Spleen (tissue), 11 donors: Measurements from ENCODE around the gene TEK. TPM values are rescaled to one million over a fixed set of nuclear protein-coding genes. Genes with fewer than 3 reads are reported as not detected.

Experiments used
- DNase-seq: peaks from one replicate; pipeline ENCODE4 v3.0.0-alpha.2; 2020
- H3K27ac ChIP-seq, 8 donors: fragments of 200-600 bp; sonication (generic) in 7 of 8; 1 replicate in 4 of 8; 2 replicates in 4 of 8; pipeline versions ENCODE4 v1.5.0 to v1.8.0; 2016 to 2021; ENCODE audit warnings: inconsistent platforms in 4 of 8, mild to moderate bottlenecking in 4 of 8, moderate library complexity in 1 of 8
- H3K27me3 ChIP-seq, 7 donors: fragments of 200-600 bp; sonication (generic) in 6 of 7; replicated peaks in 1 of 7; 1 replicate in 4 of 7; 2 replicates in 3 of 7; pipeline versions ENCODE4 v1.5.0 to v1.8.0; 2016 to 2021; ENCODE audit warnings: inconsistent platforms in 3 of 7, mild to moderate bottlenecking in 1 of 7
- H3K36me3 ChIP-seq, 6 donors: fragments of 200-600 bp; sonication (generic) in 5 of 6; 1 replicate in 4 of 6; 2 replicates in 2 of 6; pipeline versions ENCODE4 v1.5.0 to v1.8.0; 2016 to 2021; ENCODE audit warnings: inconsistent platforms in 2 of 6
- H3K4me1 ChIP-seq, 6 donors: fragments of 200-600 bp; sonication (generic) in 5 of 6; 1 replicate in 3 of 6; 2 replicates in 3 of 6; pipeline versions ENCODE4 v1.5.0 to v1.8.0; 2016 to 2021; ENCODE audit warnings: inconsistent platforms in 3 of 6
- H3K4me3 ChIP-seq, 8 donors: fragments of 200-600 bp; sonication (generic) in 7 of 8; 1 replicate in 4 of 8; 2 replicates in 4 of 8; pipeline versions ENCODE4 v1.5.0 to v1.8.0; 2016 to 2021; ENCODE audit warnings: inconsistent platforms in 4 of 8, mild to moderate bottlenecking in 4 of 8, moderate library complexity in 2 of 8
- H3K9me3 ChIP-seq, 8 donors: fragments of 200-600 bp; sonication (generic) in 7 of 8; 1 replicate in 4 of 8; 2 replicates in 4 of 8; pipeline versions ENCODE4 v1.5.0 to v1.8.0; 2016 to 2021; ENCODE audit warnings: inconsistent platforms in 4 of 8
- POLR2A ChIP-seq, 3 donors: fragments of 450-650 bp; IDR thresholded peaks; one replicate each; pipeline ENCODE4 v1.5.1; 2017; ENCODE audit warnings: antibody characterized with exemption in 3 of 3, mild to moderate bottlenecking in 1 of 3
- POLR2AphosphoS5 ChIP-seq, 3 donors: sonication (generic); formaldehyde crosslinking; IDR thresholded peaks; one replicate each; pipeline ENCODE4 v1.5.1; 2017; ENCODE audit warnings: antibody characterized with exemption in 3 of 3
- WGBS, 5 donors: extraction: QIAGEN DNeasy Blood & Tissue Kit in 3 of 5; methylation state at CpG; one replicate each; pipeline versions ENCODE4 v1.1.5 to v1.1.7; 2013 to 2018; 5-methylcytosine and 5-hydroxymethylcytosine counted together
- intact Hi-C: fragments of 100-400 bp; cut with DNase I; formaldehyde crosslinking; loops from one replicate; pipeline ENCODE4 v1.15.0; 2023; ENCODE audit warnings: low total_unique reads
- polyA plus RNA-seq, 3 donors: library from polyadenylated mRNA; stranded (reverse); fragments of 200-250 nt; gene quantifications; one replicate each; pipeline ENCODE4 v1.2.1, GENCODE V29; 2013
- total RNA-seq, 7 donors: library from RNA; depleted of rRNA in 3 of 7; stranded (reverse); fragments of >200 nt in 3 of 7; fragmentation: NEBNext Ultra II Directional in 4 of 7; extraction: Animal tissue kit (Norgen Biotek cat#: 25700) in 4 of 7; gene quantifications; one replicate each; pipeline versions ENCODE4 v1.1.0 to v1.2.1, GENCODE V29; 2016 to 2021
- TF ChIP-seq, protein P1 (sequence below), 11 experiments: fragments of 200-600 bp in 7 of 11; fragments of 450-650 bp in 4 of 11; sonication (generic) in 4 of 11; IDR thresholded peaks in 8 of 11; conservative IDR thresholded peaks in 3 of 11; 1 replicate in 7 of 11; 2 replicates in 4 of 11; pipeline versions ENCODE4 v1.4.0 to v1.8.0; 2016 to 2021; ENCODE audit warnings: antibody characterized with exemption in 11 of 11, inconsistent platforms in 4 of 11, mild to moderate bottlenecking in 1 of 11
- donor health status: healthy with polysubstance abuse.
- donor health status: DM: no; HTN: no; CAD: no; lungs with moderate emphysema.
- donor health status: DM: no; HTN: no; CAD: no.
- donor health status: Bipolar disorder and iron deficiency.
- donor health status: healthy.
- donor health status: DM: no; HTN: no; CAD: no.
- donor health status: DM: yes; HTN: yes; CAD: no.

TEK gene
- total and polyA plus RNA-seq, 10 donors: 2.6 to 58.7 (median 44.4) TPM

DNA sequence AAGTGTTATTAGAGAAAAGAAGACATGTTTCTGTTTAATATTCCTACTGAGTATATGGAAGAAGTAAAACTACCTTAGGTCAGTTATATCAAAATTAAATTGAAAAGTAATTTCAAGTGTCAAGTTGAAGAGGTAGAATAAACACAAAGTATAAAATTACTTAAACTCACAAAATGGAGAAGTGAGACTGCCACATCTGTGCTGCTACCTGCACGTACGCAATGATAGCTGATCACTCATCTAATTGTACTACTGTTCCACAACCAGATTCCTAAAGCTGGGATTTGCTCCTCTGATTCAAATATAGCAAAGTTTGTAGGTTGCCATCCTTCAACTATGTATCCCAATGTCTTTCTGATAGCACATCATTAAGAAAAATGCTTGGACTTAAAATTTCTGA, 163.1 kb downstream of the TEK start:
- Histone ChIP-seq H3K27me3 (no peaks in the 10 kb centered on the region), H3K9me3 (no peaks in the 10 kb centered on the region), H3K36me3 (no peaks in the 10 kb centered on the region), H3K27ac (no peak overlapping the region), H3K4me1 (peaks cover 0 to 9% (median 7%) of the 10 kb centered on the region in 6 donors), H3K4me3 (no peak overlapping the region)
- DNase-seq: no peak
- TF ChIP-seq POLR2A (IDR thresholded peaks at IDR 0.05) (no peak), POLR2AphosphoS5 (IDR thresholded peaks at IDR 0.05) (no peak)
- TF ChIP-seq, protein P1, sequence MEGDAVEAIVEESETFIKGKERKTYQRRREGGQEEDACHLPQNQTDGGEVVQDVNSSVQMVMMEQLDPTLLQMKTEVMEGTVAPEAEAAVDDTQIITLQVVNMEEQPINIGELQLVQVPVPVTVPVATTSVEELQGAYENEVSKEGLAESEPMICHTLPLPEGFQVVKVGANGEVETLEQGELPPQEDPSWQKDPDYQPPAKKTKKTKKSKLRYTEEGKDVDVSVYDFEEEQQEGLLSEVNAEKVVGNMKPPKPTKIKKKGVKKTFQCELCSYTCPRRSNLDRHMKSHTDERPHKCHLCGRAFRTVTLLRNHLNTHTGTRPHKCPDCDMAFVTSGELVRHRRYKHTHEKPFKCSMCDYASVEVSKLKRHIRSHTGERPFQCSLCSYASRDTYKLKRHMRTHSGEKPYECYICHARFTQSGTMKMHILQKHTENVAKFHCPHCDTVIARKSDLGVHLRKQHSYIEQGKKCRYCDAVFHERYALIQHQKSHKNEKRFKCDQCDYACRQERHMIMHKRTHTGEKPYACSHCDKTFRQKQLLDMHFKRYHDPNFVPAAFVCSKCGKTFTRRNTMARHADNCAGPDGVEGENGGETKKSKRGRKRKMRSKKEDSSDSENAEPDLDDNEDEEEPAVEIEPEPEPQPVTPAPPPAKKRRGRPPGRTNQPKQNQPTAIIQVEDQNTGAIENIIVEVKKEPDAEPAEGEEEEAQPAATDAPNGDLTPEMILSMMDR (IDR thresholded peaks at IDR 0.05 in 8 of 11, conservative IDR thresholded peaks at IDR 0.05 in 3 of 11): no peak
- WGBS, 5 donors: 66 to 88% (median 78%) methylated on average over 2 of the region's 2 CpGs
- intact Hi-C loops: loop anchor here (10.0 kb wide), 1 partner anchor 527 kb away; no protein-coding TSS in a partner anchor

DNA sequence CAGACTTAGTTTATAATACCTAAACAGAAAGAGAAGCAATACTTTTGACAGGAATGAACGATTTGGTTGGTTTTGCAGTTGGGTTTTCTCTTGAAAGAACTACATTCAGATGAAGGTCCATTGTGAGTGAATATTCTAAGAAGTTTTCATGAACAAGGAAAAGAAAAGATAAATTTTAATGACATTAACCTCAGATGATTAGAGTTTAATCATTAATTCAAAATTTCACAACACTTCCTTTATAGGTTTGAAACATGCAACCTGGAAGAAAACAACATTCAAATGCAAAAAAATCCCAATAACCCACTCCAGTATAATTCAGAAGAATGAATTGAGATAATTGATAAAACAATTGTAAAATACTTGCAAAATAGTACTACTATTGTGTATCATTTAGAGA, 164.2 kb downstream of the TEK start:
- intact Hi-C loops: loop anchor here (10.0 kb wide), 1 partner anchor 528 kb away; no protein-coding TSS in a partner anchor
- no peaks in the 10 kb centered on the region for H3K36me3 ChIP-seq
- DNase-seq: no peak
- TF ChIP-seq POLR2A (IDR thresholded peaks at IDR 0.05) (no peak), POLR2AphosphoS5 (IDR thresholded peaks at IDR 0.05) (no peak)
- TF ChIP-seq, protein P1 (IDR thresholded peaks at IDR 0.05 in 8 of 11, conservative IDR thresholded peaks at IDR 0.05 in 3 of 11): no peak
- no peaks in the 10 kb centered on the region for H3K9me3 ChIP-seq
- 69 to 87% (median 76%) methylated on average over 1 of the region's 1 CpG for WGBS, 5 donors
- peaks cover 0 to 9% (median 7%) of the 10 kb centered on the region in 6 donors for H3K4me1 ChIP-seq
- H3K4me3 ChIP-seq: no peak overlapping the region
- H3K27ac ChIP-seq: no peak overlapping the region
- H3K27me3 ChIP-seq: no peaks in the 10 kb centered on the region

DNA sequence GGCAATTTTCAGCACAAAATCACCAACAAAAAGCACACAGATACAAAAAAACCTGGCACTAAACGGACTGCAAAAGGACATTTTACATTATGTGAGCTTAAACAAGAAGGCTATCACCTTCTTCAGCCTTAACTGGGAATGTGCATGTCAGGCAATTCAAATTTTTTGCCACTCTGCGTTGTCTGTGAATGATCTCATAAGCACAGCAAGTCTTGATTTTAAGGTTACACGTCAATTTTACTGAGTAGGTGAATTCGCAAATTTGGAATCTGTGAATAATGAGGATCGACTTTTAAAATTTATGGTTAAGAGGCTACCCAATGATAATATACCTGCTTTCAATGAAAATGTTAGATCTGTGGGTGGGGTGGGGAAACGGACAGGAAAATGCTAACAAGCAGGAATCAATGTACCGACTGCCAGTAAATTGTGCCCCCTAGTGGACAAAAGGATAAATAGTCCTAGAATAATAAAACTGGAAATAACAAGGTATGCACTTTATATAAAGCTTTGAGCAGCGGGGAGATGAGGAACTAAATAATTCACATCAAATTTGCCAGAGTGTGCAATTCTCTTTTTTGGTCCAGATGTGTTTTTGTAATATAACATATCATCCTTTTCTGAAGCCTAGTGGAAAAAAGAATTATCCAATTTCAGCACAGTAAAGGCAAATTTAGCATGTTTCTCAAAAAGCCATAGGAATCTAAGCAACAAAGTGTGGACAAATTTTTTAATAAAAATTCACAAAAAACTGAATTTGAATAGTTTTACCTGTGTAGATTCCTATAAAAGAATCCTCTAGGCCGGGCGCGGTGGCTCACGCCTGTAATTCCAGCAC, 167.4 kb downstream of the TEK start:
- Histone ChIP-seq H3K27me3 (no peaks in the 10 kb centered on the region), H3K4me3 (peak overlapping the region in 1 of 8 donors; percentile 29), H3K27ac (no peak overlapping the region), H3K9me3 (no peaks in the 10 kb centered on the region), H3K36me3 (no peaks in the 10 kb centered on the region), H3K4me1 (peaks cover 0 to 15% (median 7%) of the 10 kb centered on the region in 6 donors)
- intact Hi-C loops: loop anchor here (5.0 to 10.0 kb wide), 2 partner anchors 244 to 532 kb away; no protein-coding TSS in a partner anchor
- no peak for DNase-seq
- TF ChIP-seq POLR2AphosphoS5 (IDR thresholded peaks at IDR 0.05): no peak
- TF ChIP-seq, protein P1 (IDR thresholded peaks at IDR 0.05 in 8 of 11, conservative IDR thresholded peaks at IDR 0.05 in 3 of 11): peak; percentile 14 to 73 (median 66)
- 46 to 55% (median 50%) methylated on average over 12 of the region's 12 CpGs for WGBS, 5 donors

DNA sequence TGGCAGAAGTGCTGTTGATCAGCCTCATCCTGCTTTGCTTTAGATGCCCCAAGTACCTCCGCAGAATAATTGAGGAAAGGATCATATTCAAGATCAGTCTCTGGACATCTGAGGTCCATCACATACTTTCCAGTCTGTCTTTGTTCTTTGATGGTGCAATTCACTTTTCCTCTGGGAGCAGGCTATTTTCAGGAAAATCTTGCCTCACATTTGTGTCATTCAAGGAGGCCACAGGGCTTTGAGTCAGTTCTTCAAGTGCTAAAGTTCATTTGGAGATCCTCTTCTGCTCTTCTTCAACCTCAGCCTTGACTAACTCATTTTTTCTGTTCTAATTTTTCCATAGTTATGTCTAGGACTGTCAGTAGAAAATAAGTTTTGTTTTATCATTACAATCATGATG, 169.3 kb downstream of the TEK start:
- WGBS, 5 donors: 47 to 85% (median 79%) methylated on average over 1 of the region's 1 CpG
- Histone ChIP-seq H3K27ac (no peak overlapping the region), H3K4me3 (no peak overlapping the region), H3K27me3 (no peaks in the 10 kb centered on the region), H3K4me1 (peaks cover 0 to 16% (median 7%) of the 10 kb centered on the region in 6 donors), H3K36me3 (no peaks in the 10 kb centered on the region), H3K9me3 (no peaks in the 10 kb centered on the region)
- no peak for DNase-seq
- intact Hi-C loops: loop anchor here (5.0 to 10.0 kb wide), 2 partner anchors 246 to 534 kb away; no protein-coding TSS in a partner anchor
- TF ChIP-seq, protein P1 (IDR thresholded peaks at IDR 0.05 in 8 of 11, conservative IDR thresholded peaks at IDR 0.05 in 3 of 11): no peak
- TF ChIP-seq POLR2AphosphoS5 (IDR thresholded peaks at IDR 0.05) (no peak), POLR2A (IDR thresholded peaks at IDR 0.05) (no peak)
